Natural killer cell (primary cell): ENCODE measurements around the gene FAM187B. TPM values are rescaled to one million over a fixed set of nuclear protein-coding genes. Genes with fewer than 3 reads are reported as not detected.
"Not testable (repeated sequence)": the region's sequence is repeated elsewhere in the genome, so short reads cannot be mapped to it uniquely, and the experiment has no call there.

Experiments
- ATAC-seq, 3 donors: fragments of 150-1000 bp in 2 of 3; fragments of 200-7000 bp in 1 of 3; cut with Tn5 transposase; 1 replicate in 1 of 3; 2 replicates in 2 of 3; pipeline ENCODE4 v1.10.0; 2021; ENCODE audit warnings: mild to moderate bottlenecking in 2 of 3, moderate library complexity in 2 of 3
- DNase-seq, 2 donors: peaks; one replicate each; pipeline versions ENCODE4 v3.0.0 to v3.0.0-alpha.2; 2013 to 2021; ENCODE audit warnings: mixed read lengths in 1 of 2
- H3K27ac ChIP-seq: one replicate; pipeline ENCODE4 v1.5.1; 2013; ENCODE audit warnings: mild to moderate bottlenecking, low read length
- H3K27me3 ChIP-seq: one replicate; pipeline ENCODE4 v1.6.1; 2013; ENCODE audit warnings: low read length; ENCODE audit not compliant: control insufficient read depth, insufficient read depth
- H3K36me3 ChIP-seq: one replicate; pipeline ENCODE4 v1.6.1; 2013; ENCODE audit warnings: low read length; ENCODE audit not compliant: control insufficient read depth, insufficient read depth
- H3K4me1 ChIP-seq: one replicate; pipeline ENCODE4 v1.6.1; 2013; ENCODE audit warnings: low read length; ENCODE audit not compliant: control insufficient read depth, insufficient read depth
- H3K4me3 ChIP-seq: one replicate; pipeline ENCODE4 v1.5.1; 2013; ENCODE audit warnings: low read length
- H3K9me3 ChIP-seq: one replicate; pipeline ENCODE4 v1.6.1; 2013; ENCODE audit warnings: low read length; ENCODE audit not compliant: control insufficient read depth, insufficient read depth
- H3K27ac Mint-ChIP-seq, 2 donors: one replicate each; pipeline ENCODE4 v1.8.0; 2022; ENCODE audit warnings: mild to moderate bottlenecking in 2 of 2, mixed read lengths in 2 of 2, moderate library complexity in 1 of 2
- H3K27me3 Mint-ChIP-seq, 2 donors: one replicate each; pipeline ENCODE4 v1.8.0; 2022; ENCODE audit warnings: low read depth in 2 of 2, mixed read lengths in 2 of 2
- H3K36me3 Mint-ChIP-seq: one replicate; pipeline ENCODE4 v1.8.0; 2022; ENCODE audit warnings: mixed read lengths
- H3K4me1 Mint-ChIP-seq, 2 donors: one replicate each; pipeline ENCODE4 v1.8.0; 2022; ENCODE audit warnings: mixed read lengths in 2 of 2
- H3K4me3 Mint-ChIP-seq: one replicate; pipeline ENCODE4 v1.8.0; 2022; ENCODE audit warnings: mild to moderate bottlenecking, moderate library complexity, mixed read lengths
- H3K9me3 Mint-ChIP-seq, 2 donors: one replicate each; pipeline ENCODE4 v1.8.0; 2022; ENCODE audit warnings: mixed read lengths in 2 of 2
- CTCF ChIP-seq: fragments of 200-600 bp; IDR thresholded peaks from one replicate; pipeline ENCODE4 v1.8.0; 2022; ENCODE audit warnings: antibody characterized with exemption
- WGBS: methylation state at CpG from one replicate; pipeline ENCODE4 v1.1.7; 2013; ENCODE audit warnings: missing lambda C conversion rate; ENCODE audit not compliant: insufficient coverage; 5-methylcytosine and 5-hydroxymethylcytosine counted together
- intact Hi-C: fragments of 100-400 bp; cut with micrococcal nuclease; formaldehyde crosslinking; loops from one replicate; pipeline ENCODE4 v1.14.2; 2022
- total RNA-seq, 4 donors: library from RNA; stranded (reverse); fragments of 120-200 nt in 1 of 4; gene quantifications; one replicate each; pipeline versions ENCODE4 v1.2.3 to v1.2.4, GENCODE V29; 2013 to 2022

Gene FAM187B
- total RNA-seq, 3 donors from 2014 or later (not counting 1 experiment from before 2014, with no cell fraction given): not detected

- TF ChIP-seq CTCF: no peak
- H3K36me3 Mint-ChIP-seq: no peaks in the 10 kb centered on the region
- DNase-seq: no peak
- no peaks in the 10 kb centered on the region for H3K9me3 Mint-ChIP-seq
- no peak for ATAC-seq
- Histone ChIP-seq H3K36me3 (no peaks in the 10 kb centered on the region), H3K9me3 (no peaks in the 10 kb centered on the region), H3K4me3 (no peak overlapping the region), H3K4me1 (peaks cover 11% of the 10 kb centered on the region), H3K27ac (no peak overlapping the region), H3K27me3 (no peaks in the 10 kb centered on the region)
- H3K27ac Mint-ChIP-seq: no peak overlapping the region
- no peak overlapping the region for H3K4me3 Mint-ChIP-seq
- H3K27me3 Mint-ChIP-seq: no peaks in the 10 kb centered on the region
- intact Hi-C loops: no loop called here
- peaks cover 0 to 4% of the 10 kb centered on the region in 2 donors for H3K4me1 Mint-ChIP-seq
- 67% methylated on average over 6 of the region's 6 CpGs for WGBS
These were observed 5.3 kb downstream of the FAM187B start for GRCh38 chr19:35223084-35223790.

DNA sequence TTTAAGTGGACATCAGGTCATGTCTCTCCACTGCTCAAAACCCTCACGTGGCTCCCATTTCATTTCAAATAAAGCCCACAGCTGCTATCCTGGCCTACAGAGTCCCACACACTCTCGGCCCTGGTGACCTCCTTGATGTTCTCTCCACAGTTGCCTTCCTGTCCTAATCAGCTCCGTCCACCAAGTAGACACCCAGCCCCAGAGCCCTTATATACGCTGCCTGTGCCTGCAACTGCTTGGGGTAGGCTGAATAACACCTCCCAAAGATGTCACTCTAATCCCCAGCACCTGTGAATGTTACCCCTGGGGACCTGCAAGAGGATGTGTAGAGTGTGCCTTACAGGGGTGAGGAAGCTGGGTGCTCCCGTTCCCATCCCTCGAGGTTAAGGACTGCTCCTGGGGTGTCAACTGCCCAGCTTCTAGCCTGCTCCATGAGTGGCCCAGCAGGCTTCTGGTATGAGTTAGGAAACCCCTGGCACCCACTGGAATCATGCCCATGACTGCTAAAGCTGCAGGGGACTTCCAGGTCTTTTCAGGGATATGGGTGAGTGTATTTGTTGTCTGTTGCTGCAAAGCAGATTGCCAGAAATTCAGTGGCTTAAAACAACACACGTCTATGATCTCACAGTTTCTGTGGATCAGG lies 6.0 kb downstream of the FAM187B start:
- no peaks in the 10 kb centered on the region for H3K9me3 ChIP-seq
- TF ChIP-seq CTCF: no peak
- no peaks in the 10 kb centered on the region for H3K36me3 ChIP-seq
- no peak overlapping the region for H3K4me3 ChIP-seq
- H3K27ac ChIP-seq: no peak overlapping the region
- intact Hi-C loops: no loop called here
- Mint-ChIP-seq H3K27ac (no peak overlapping the region), H3K9me3 (no peaks in the 10 kb centered on the region), H3K27me3 (no peaks in the 10 kb centered on the region), H3K36me3 (no peaks in the 10 kb centered on the region), H3K4me3 (no peak overlapping the region), H3K4me1 (peaks cover 0 to 4% of the 10 kb centered on the region in 2 donors)
- H3K4me1 ChIP-seq: peaks cover 11% of the 10 kb centered on the region
- no peaks in the 10 kb centered on the region for H3K27me3 ChIP-seq
- WGBS: 76% methylated on average over 7 of the region's 7 CpGs
- no peak for DNase-seq
- no peak for ATAC-seq

- H3K4me3 ChIP-seq, intact Hi-C loops, H3K27me3 Mint-ChIP-seq, H3K27ac ChIP-seq, H3K9me3 Mint-ChIP-seq, H3K27ac Mint-ChIP-seq, H3K36me3 Mint-ChIP-seq, H3K36me3 ChIP-seq, H3K4me3 Mint-ChIP-seq, H3K27me3 ChIP-seq, H3K9me3 ChIP-seq, DNase-seq, ATAC-seq, H3K4me1 Mint-ChIP-seq: not testable (repeated sequence)
- H3K4me1 ChIP-seq: peaks cover 22% of the 10 kb centered on the region
- 98% methylated on average over 4 of the region's 4 CpGs for WGBS
These were observed 7.5 kb downstream of the FAM187B start for GRCh38 chr19:35220973-35221590.

- Histone ChIP-seq H3K4me3 (no peak overlapping the region), H3K27ac (no peak overlapping the region), H3K36me3 (no peaks in the 10 kb centered on the region), H3K4me1 (peaks cover 25% of the 10 kb centered on the region), H3K9me3 (no peaks in the 10 kb centered on the region), H3K27me3 (no peaks in the 10 kb centered on the region)
- no peak for DNase-seq
- no peaks in the 10 kb centered on the region for H3K36me3 Mint-ChIP-seq
- H3K4me1 Mint-ChIP-seq: peaks cover 10 to 11% of the 10 kb centered on the region in 2 donors
- H3K27me3 Mint-ChIP-seq: no peaks in the 10 kb centered on the region
- no peaks in the 10 kb centered on the region for H3K9me3 Mint-ChIP-seq
- 66% methylated on average over 3 of the region's 3 CpGs for WGBS
- intact Hi-C loops: no loop called here
- ATAC-seq: no peak
- H3K27ac Mint-ChIP-seq: no peak overlapping the region
- TF ChIP-seq CTCF: no peak
- no peak overlapping the region for H3K4me3 Mint-ChIP-seq
These were observed 8.1 kb downstream of the FAM187B start for GRCh38 chr19:35220315-35220921.
